Right hindlimb (tissue), 1 donor: ENCODE measurements around the gene PI4K2A.

Experiments used
- DNase-seq: peaks from one replicate; pipeline ENCODE4 v3.0.0-alpha.2; 2018

PI4K2A gene

GRCh38 chr10:97708167-97708566 lies 67.7 kb downstream of the PI4K2A start:
- DNase-seq, result no peak

- peak; percentile 91 for DNase-seq
Measured at GRCh38 chr10:97708976-97709946, 68.8 kb downstream of the PI4K2A start.

- no peak for DNase-seq
Measured at GRCh38 chr10:97711640-97712572, 71.4 kb downstream of the PI4K2A start.

- peak; percentile 95 for DNase-seq
Measured at GRCh38 chr10:97713339-97713825, 72.9 kb downstream of the PI4K2A start, which contains the start of gene MARVELD1. TSS of gene MARVELD1 (plus strand) at chr10:97713730. CDS start at chr10:97713877, 147 bp downstream.

- peak; percentile 80 for DNase-seq
Measured at GRCh38 chr10:97713826-97714400, 73.4 kb downstream of the PI4K2A start.

GRCh38 chr10:97714401-97715258 lies 74.2 kb downstream of the PI4K2A start:
- DNase-seq, result peak; percentile 90

GRCh38 chr10:97715259-97715874 lies 74.9 kb downstream of the PI4K2A start:
- no peak for DNase-seq

GRCh38 chr10:97717627-97718026 lies 77.2 kb downstream of the PI4K2A start:
- DNase-seq, result no peak

- DNase-seq, result no peak
Measured at GRCh38 chr10:97718178-97718577, 77.7 kb downstream of the PI4K2A start.

GRCh38 chr10:97718659-97719142 lies 78.2 kb downstream of the PI4K2A start:
- peak; percentile 39 for DNase-seq

GRCh38 chr10:97719602-97720001 lies 79.1 kb downstream of the PI4K2A start:
- DNase-seq, result no peak

- no peak for DNase-seq
Measured at GRCh38 chr10:97721871-97722780, 81.7 kb downstream of the PI4K2A start.

GRCh38 chr10:97723001-97723400 lies 82.5 kb downstream of the PI4K2A start:
- no peak for DNase-seq

GRCh38 chr10:97724341-97724941 lies 84.0 kb downstream of the PI4K2A start:
- no peak for DNase-seq
